Keratinocyte (primary cell): ENCODE data around the gene NUMB. TPM values are rescaled to one million over a fixed set of nuclear protein-coding genes. Genes with fewer than 3 reads are reported as not detected.

Experiments
- DNase-seq: peaks from one replicate; pipeline ENCODE4 v3.0.0-alpha.2; 2011; ENCODE audit warnings: low read depth, missing footprints, low spot score
- FAIRE-seq: peaks from 2 replicates; lab custom pipeline; 2011; peaks lifted over from hg19 to GRCh38; lab: Jason Lieb, UNC
- H2AFZ ChIP-seq: 2 replicates; pipeline ENCODE4 v1.6.0; 2012; ENCODE audit warnings: low read length, control low read depth, inconsistent platforms; ENCODE audit not compliant: control insufficient read depth
- H3K27ac ChIP-seq: 2 replicates; pipeline ENCODE4 v1.5.1; 2011; ENCODE audit warnings: low read length; ENCODE audit not compliant: control insufficient read depth, insufficient read depth
- H3K27me3 ChIP-seq: 3 replicates; pipeline ENCODE4 v1.6.0; 2011; ENCODE audit warnings: low read length; ENCODE audit not compliant: control insufficient read depth, insufficient read depth; ENCODE audit errors: extremely low read depth
- H3K36me3 ChIP-seq, 2 experiments: 2 replicates in 1 of 2; 3 replicates in 1 of 2; pipeline ENCODE4 v1.5.1; 2011; ENCODE audit warnings: low read length in 2 of 2, mild to moderate bottlenecking in 1 of 2; ENCODE audit not compliant: control insufficient read depth in 2 of 2, insufficient read depth in 2 of 2; ENCODE audit errors: extremely low read depth in 1 of 2
- H3K4me1 ChIP-seq: 3 replicates; pipeline ENCODE4 v1.5.1; 2011; ENCODE audit warnings: low read length; ENCODE audit not compliant: control insufficient read depth, insufficient read depth; ENCODE audit errors: extremely low read depth
- H3K4me2 ChIP-seq: 3 replicates; pipeline ENCODE4 v1.6.0; 2011; ENCODE audit warnings: low read depth, low read length; ENCODE audit not compliant: control insufficient read depth, insufficient read depth; ENCODE audit errors: extremely low read depth
- H3K4me3 ChIP-seq, 3 experiments: fragments of 200-600 bp in 1 of 3; sonication (generic) in 1 of 3; 2 replicates in 2 of 3; 3 replicates in 1 of 3; pipeline ENCODE4 v1.5.1; 2011 to 2016; ENCODE audit warnings: low read length in 3 of 3, mild to moderate bottlenecking in 3 of 3, control low read depth in 2 of 3, inconsistent platforms in 1 of 3, low read depth in 1 of 3, mixed read lengths in 1 of 3, mixed run types in 1 of 3, moderate library complexity in 1 of 3; ENCODE audit not compliant: control insufficient read depth in 2 of 3, insufficient read depth in 2 of 3; ENCODE audit errors: extremely low read depth in 1 of 3
- H3K79me2 ChIP-seq: 2 replicates; pipeline ENCODE4 v1.6.0; 2012; ENCODE audit warnings: low read length; ENCODE audit not compliant: control insufficient read depth, insufficient read depth
- H3K9ac ChIP-seq: 3 replicates; pipeline ENCODE4 v1.6.0; 2011; ENCODE audit warnings: low read length; ENCODE audit not compliant: control insufficient read depth, insufficient read depth; ENCODE audit errors: extremely low read depth
- H3K9me1 ChIP-seq: 3 replicates; pipeline ENCODE4 v1.6.0; 2011; ENCODE audit warnings: low read length; ENCODE audit not compliant: control insufficient read depth, insufficient read depth; ENCODE audit errors: extremely low read depth
- H3K9me3 ChIP-seq: 2 replicates; pipeline ENCODE4 v1.5.1; 2012; ENCODE audit warnings: low read depth, low read length; ENCODE audit not compliant: control insufficient read depth
- H4K20me1 ChIP-seq: 3 replicates; pipeline ENCODE4 v1.6.0; 2011; ENCODE audit warnings: low read length; ENCODE audit not compliant: control insufficient read depth, insufficient read depth; ENCODE audit errors: extremely low read depth
- CTCF ChIP-seq, 3 experiments: IDR thresholded peaks in 1 of 3; conservative IDR thresholded peaks in 1 of 3; optimal IDR thresholded peaks in 1 of 3; 2 replicates in 2 of 3; 3 replicates in 1 of 3; pipeline versions ENCODE3 to v1.5.1; 2011; ENCODE audit warnings: low read length in 3 of 3, mild to moderate bottlenecking in 3 of 3, moderate library complexity in 2 of 3, control low read depth in 1 of 3, inconsistent platforms in 1 of 3; ENCODE audit not compliant: insufficient read depth in 2 of 3; ENCODE audit errors: extremely low read depth in 1 of 3
- EZH2 ChIP-seq: IDR thresholded peaks from one replicate; pipeline ENCODE4 v1.6.1; 2012; ENCODE audit warnings: inconsistent platforms, mild to moderate bottlenecking, low read length, moderate library complexity
- dilution Hi-C: fragments of 300-500 bp; cut with MboI; formaldehyde crosslinking; loops from one replicate; pipeline ENCODE4 v1.7.0; 2020; ENCODE audit warnings: low sequenced_read_pairs; ENCODE audit not compliant: extremely low pct_ligation_motif_present
- polyA plus RNA-seq, 5 experiments: library from polyadenylated mRNA; depleted of rRNA in 3 of 5; stranded (reverse) in 3 of 5; stranded (forward) in 1 of 5; unstranded in 1 of 5; fragments of >200 nt; gene quantifications; 1 replicate in 1 of 5; 2 replicates in 3 of 5; 3 replicates in 1 of 5; pipeline versions ENCODE4 v1.2.1 to v1.2.3, GENCODE V29; 2011 to 2012; ENCODE audit warnings: missing spikeins in 2 of 5, low read depth in 1 of 5, low replicate concordance in 1 of 5

NUMB gene
- polyA plus RNA-seq, 1 donor (not counting 4 experiments of a cell fraction or from before 2014, with no cell fraction given) = 110 TPM

DNA sequence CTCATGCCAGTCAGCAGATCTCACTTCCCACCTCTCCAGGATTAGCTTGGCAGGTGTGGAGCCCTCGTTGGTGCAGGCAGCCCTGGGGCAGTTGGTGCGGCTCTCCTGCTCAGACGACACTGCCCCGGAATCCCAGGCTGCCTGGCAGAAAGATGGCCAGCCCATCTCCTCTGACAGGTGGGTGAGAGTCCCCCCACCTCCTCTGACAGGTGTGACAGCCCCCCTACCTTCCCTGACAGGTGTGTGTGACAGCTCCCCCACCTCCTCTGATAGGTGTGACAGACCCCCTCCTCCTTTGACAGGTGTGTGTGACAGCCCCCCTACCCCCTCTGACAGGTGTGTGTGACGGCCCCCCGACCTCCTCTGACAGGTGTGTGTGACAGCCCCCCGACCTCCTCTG lies 194.7 kb downstream of the NUMB start:
- Histone ChIP-seq H3K4me3 (no peak overlapping the region), H3K36me3 (no peaks in the 10 kb centered on the region), H3K27ac (no peak overlapping the region), H3K9ac (no peak overlapping the region), H3K9me1 (no peaks in the 10 kb centered on the region), H4K20me1 (no peaks in the 10 kb centered on the region), H3K9me3 (no peaks in the 10 kb centered on the region), H3K79me2 (no peaks in the 10 kb centered on the region), H3K4me2 (no peak overlapping the region), H3K27me3 (no peaks in the 10 kb centered on the region), H3K4me1 (peaks cover 2% of the 10 kb centered on the region), H2AFZ (no peak overlapping the region)
- TF ChIP-seq CTCF (optimal IDR thresholded peaks at IDR 0.05 in 1 of 3, IDR thresholded peaks at IDR 0.05 in 1 of 3, conservative IDR thresholded peaks at IDR 0.05 in 1 of 3; ENCODE audit: extremely low read depth in 1 of 3, insufficient read depth in 2 of 3, low read length in 3 of 3) (no peak), EZH2 (no peak)
- dilution Hi-C loops = no loop called here
- FAIRE-seq = no peak
- DNase-seq = no peak

DNA sequence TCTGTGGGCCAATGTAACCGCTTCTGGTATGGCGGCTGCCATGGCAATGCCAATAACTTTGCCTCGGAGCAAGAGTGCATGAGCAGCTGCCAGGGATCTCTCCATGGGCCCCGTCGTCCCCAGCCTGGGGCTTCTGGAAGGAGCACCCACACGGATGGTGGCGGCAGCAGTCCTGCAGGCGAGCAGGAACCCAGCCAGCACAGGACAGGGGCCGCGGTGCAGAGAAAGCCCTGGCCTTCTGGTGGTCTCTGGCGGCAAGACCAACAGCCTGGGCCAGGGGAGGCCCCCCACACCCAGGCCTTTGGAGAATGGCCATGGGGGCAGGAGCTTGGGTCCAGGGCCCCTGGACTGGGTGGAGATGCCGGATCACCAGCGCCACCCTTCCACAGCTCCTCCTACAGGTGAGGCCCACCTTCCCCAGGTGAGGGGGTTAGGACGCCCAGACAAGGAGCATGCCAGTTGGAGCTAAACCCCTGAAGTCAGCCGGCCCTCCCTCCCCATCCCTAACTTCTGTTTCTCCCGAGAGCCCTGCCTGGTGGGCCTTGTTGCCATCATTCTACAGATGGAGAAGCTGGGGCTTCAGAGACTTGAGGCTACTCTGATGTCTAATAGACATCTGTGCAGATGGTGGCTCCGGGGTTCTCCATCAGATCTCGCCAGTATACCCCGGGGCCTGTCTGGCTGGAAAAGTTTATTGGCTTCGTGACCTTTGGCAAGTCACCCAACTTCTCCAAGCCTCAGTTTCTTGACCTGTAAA lies 195.7 kb downstream of the NUMB start:
- Histone ChIP-seq H3K4me3 (no peak overlapping the region), H3K4me2 (no peak overlapping the region), H3K36me3 (no peaks in the 10 kb centered on the region), H4K20me1 (no peaks in the 10 kb centered on the region), H3K79me2 (no peaks in the 10 kb centered on the region), H3K4me1 (peaks cover 2% of the 10 kb centered on the region), H3K27me3 (no peaks in the 10 kb centered on the region), H3K9me3 (no peaks in the 10 kb centered on the region), H3K27ac (no peak overlapping the region), H2AFZ (no peak overlapping the region), H3K9me1 (no peaks in the 10 kb centered on the region), H3K9ac (no peak overlapping the region)
- FAIRE-seq (no peak), DNase-seq (no peak)
- dilution Hi-C loops = no loop called here
- TF ChIP-seq EZH2 (no peak), CTCF (optimal IDR thresholded peaks at IDR 0.05 in 1 of 3, IDR thresholded peaks at IDR 0.05 in 1 of 3, conservative IDR thresholded peaks at IDR 0.05 in 1 of 3; ENCODE audit: extremely low read depth in 1 of 3, insufficient read depth in 2 of 3, low read length in 3 of 3) (no peak)
